Measurements from ENCODE around the gene HES3. TPM values are rescaled to one million over a fixed set of nuclear protein-coding genes. Genes with fewer than 3 reads are reported as not detected.
A peak's percentile ranks its signal among the peaks of the same experiment; 100 is the strongest.

Gene HES3
- total RNA-seq, 2 experiments from 2014 or later, result not detected

DNA sequence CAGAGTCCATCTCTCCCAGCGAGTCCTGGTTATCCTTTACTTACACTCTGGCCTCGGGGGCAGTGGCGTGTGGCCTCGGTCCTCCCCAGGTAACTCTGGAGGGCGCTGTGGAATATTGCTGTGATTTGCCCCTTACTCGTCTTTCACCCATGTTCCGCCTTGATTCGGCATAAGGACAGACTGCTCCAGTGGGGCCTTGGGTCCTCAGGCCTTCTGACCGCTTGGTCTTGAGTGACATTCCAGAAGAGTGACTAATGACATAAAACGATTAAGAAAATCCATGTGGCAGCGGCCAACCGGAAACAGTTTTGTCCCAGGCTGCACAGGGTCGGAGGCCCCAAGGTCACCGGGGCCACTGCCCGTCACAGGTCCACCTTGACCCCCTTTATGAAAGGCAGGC lies 19.3 kb upstream of the HES3 start:
- H3K27me3 Mint-ChIP-seq, result no peaks in the 10 kb centered on the region
- no peak overlapping the region for H3K4me3 Mint-ChIP-seq
- peaks cover 1% of the 10 kb centered on the region for H3K4me1 Mint-ChIP-seq
- ChIA-PET CTCF (interaction anchor here (0.6 to 1.6 kb wide), 3 partner anchors 14 to 120 kb away, joined by 3 read pairs; no protein-coding TSS in a partner anchor), POLR2A (no interaction called here)
- no peaks in the 10 kb centered on the region for H3K9me3 Mint-ChIP-seq
- no peak for DNase-seq
- peaks cover 34% of the 10 kb centered on the region for H3K36me3 Mint-ChIP-seq (ENCODE audit: low read depth)
- no peak overlapping the region for H3K27ac Mint-ChIP-seq

DNA sequence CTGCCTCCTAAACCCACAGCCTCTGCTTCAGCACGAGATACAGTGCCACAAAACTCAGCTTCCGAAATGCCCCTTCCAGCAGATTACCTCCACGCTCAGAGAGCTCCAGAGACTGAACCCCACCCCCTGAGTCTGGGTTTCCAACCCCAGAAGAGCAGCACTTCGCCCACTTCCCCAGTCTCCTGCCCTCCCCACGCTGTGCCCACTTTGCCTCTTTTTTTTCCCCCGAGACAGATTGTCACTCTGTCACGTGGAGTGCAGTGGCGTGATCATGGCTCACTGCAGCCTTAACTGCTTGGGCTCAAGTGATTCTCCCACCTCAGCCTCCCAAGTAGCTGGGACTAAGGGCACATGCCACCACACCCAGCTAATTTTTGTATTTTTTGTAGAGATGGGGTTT lies 18.3 kb upstream of the HES3 start:
- POLR2A ChIA-PET, result no interaction called here
- Mint-ChIP-seq H3K9me3 (no peaks in the 10 kb centered on the region), H3K27me3 (no peaks in the 10 kb centered on the region), H3K27ac (peak overlapping the region; percentile 28), H3K4me3 (no peak overlapping the region), H3K36me3 (ENCODE audit: low read depth) (peaks cover 36% of the 10 kb centered on the region), H3K4me1 (peaks cover 1% of the 10 kb centered on the region)
- CTCF ChIA-PET, result interaction anchor here (0.7 to 1.3 kb wide), 2 partner anchors 10 to 21 kb away, joined by 3 to 6 read pairs; partner anchors contain the start of gene ICMT
- DNase-seq, result no peak

DNA sequence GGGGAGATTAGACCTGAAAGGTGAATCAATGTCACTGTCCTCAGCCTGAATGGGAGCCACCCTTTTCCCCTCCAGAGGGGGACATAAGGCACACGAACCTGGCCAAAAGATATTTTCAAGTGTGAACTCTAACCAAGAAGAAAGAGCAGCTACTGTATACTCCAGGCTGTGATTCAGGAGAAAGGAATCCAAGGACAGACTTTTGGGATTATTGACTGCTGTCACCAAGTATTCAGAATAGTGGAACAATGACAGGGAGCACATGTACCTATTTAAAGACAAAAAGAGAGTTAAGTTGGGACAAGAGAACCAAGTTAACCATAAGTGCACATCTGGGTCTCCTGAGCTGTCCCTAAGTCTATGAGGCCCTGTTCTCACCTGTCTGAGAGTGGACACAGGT lies 10.6 kb upstream of the HES3 start:
- Mint-ChIP-seq H3K4me3 (no peak overlapping the region), H3K27me3 (no peaks in the 10 kb centered on the region), H3K36me3 (ENCODE audit: low read depth) (peaks cover 19% of the 10 kb centered on the region), H3K9me3 (no peaks in the 10 kb centered on the region), H3K27ac (no peak overlapping the region), H3K4me1 (peaks cover 26% of the 10 kb centered on the region)
- ChIA-PET POLR2A (no interaction called here), CTCF (interaction anchor here (0.6 to 2.2 kb wide), 2 partner anchors 13 to 17 kb away, joined by 3 to 15 read pairs; no protein-coding TSS in a partner anchor)
- DNase-seq, result no peak

DNA sequence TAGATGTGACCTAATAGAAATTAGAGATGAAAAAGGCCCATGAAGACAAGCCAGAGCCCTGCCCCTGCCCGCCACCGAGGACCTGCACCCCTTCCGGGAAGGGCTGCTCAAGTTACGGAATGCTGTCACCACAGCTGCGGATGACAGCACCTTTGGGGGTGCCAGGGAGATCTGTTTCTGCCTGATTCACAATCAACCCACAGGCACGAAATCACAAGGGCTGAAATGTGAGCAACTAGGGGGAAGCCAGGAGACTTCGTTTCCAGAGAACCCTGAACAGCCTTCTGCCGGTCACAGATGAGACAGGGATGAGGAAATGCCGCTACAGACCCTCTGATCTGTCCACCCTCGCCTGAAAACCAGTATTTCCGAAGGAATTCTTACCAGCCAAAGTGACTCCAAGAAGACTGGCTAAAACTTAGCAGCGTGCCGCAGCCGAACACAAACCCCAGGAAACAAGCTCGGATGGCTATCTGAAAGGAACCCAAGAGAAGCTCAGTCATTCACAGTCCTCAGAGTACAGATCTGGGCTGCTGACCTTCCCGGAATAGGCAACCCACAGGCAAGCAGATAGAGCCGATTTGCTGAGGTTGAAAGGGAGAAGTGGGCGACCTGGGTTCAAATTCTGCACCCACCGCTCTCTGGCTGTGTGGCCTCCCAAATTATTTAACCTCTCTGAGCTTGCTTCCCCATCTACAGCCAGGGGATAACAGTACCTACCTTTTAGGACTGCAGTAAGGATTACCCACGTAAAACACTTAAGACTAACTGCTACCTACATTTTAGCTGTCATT lies 9.3 kb upstream of the HES3 start:
- POLR2A ChIA-PET, result interaction anchor here (0.7 kb wide), 1 partner anchor 114 kb away, joined by 3 read pairs; no protein-coding TSS in a partner anchor
- Mint-ChIP-seq H3K27ac (peak overlapping the region; percentile 83), H3K27me3 (peaks cover 10% of the 10 kb centered on the region), H3K4me3 (peak overlapping the region; percentile 91), H3K9me3 (no peaks in the 10 kb centered on the region), H3K36me3 (ENCODE audit: low read depth) (peaks cover 18% of the 10 kb centered on the region), H3K4me1 (peaks cover 30% of the 10 kb centered on the region)
- CTCF ChIA-PET, result interaction anchor here (5.4 kb wide), 1 partner anchor 12 kb away, joined by 43 read pairs; no protein-coding TSS in a partner anchor
- no peak for DNase-seq

DNA sequence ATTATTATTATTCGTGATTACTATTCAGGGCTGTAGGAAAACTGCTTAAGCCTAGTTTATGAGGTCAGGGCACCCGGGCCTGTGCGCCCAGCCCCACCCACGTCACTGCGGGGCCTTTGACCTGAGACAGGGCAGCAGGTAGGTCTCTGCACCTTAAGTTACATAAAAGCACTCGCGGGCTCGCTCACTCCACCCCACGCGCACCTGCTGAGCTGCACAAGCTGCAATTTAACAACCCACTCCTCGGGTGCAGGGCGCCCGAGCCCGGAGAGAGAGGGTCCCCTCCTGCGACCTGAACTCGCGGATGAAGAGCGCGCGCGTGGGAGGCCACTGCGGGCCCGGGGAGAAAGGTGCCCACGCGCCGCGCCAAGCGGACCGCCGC lies 8.7 kb upstream of the HES3 start:
- ChIA-PET POLR2A (interaction anchor here (0.7 to 1.0 kb wide), 2 partner anchors 114 to 367 kb away, joined by 3 read pairs; no protein-coding TSS in a partner anchor), CTCF (interaction anchor here (1.1 to 5.4 kb wide), 2 partner anchors 11 to 147 kb away, joined by 5 to 43 read pairs; no protein-coding TSS in a partner anchor)
- DNase-seq, result peak; percentile 23

DNA sequence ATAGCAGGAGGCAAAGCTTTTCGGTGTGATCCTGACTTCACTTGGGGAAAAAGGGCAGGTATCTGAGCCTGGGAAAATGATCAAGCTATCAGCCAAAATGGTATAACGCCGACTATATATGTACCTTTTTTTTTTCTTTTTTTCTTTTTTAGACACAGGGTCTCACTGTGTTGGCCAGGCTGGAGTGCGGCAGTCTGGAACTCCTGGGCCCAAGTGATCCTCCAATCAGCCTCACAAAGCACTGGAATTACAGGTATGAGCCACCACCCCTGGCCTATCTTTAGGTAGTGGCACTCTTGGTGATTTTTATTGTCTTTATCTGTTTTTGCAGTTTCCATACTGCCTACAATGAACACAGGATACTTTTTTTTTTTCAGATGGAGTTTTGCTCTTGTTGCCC lies 6.9 kb upstream of the HES3 start:
- Mint-ChIP-seq H3K27me3 (peaks cover 29% of the 10 kb centered on the region), H3K4me3 (peak overlapping the region; percentile 40), H3K27ac (peak overlapping the region; percentile 64), H3K9me3 (no peaks in the 10 kb centered on the region), H3K36me3 (ENCODE audit: low read depth) (peaks cover 9% of the 10 kb centered on the region), H3K4me1 (peaks cover 37% of the 10 kb centered on the region)
- no peak for DNase-seq
- ChIA-PET CTCF (interaction anchor here (0.6 to 5.4 kb wide), 4 partner anchors 10 to 546 kb away, joined by 3 to 43 read pairs (median 4); no protein-coding TSS in a partner anchor), POLR2A (no interaction called here)

More for the DNA sequence above, 8.7 kb upstream of the HES3 start:
- Mint-ChIP-seq H3K27me3 (peaks cover 16% of the 10 kb centered on the region), H3K4me3 (peak overlapping the region; percentile 91), H3K4me1 (peaks cover 30% of the 10 kb centered on the region), H3K27ac (peak overlapping the region; percentile 83), H3K36me3 (ENCODE audit: low read depth) (peaks cover 16% of the 10 kb centered on the region), H3K9me3 (no peaks in the 10 kb centered on the region)

DNA sequence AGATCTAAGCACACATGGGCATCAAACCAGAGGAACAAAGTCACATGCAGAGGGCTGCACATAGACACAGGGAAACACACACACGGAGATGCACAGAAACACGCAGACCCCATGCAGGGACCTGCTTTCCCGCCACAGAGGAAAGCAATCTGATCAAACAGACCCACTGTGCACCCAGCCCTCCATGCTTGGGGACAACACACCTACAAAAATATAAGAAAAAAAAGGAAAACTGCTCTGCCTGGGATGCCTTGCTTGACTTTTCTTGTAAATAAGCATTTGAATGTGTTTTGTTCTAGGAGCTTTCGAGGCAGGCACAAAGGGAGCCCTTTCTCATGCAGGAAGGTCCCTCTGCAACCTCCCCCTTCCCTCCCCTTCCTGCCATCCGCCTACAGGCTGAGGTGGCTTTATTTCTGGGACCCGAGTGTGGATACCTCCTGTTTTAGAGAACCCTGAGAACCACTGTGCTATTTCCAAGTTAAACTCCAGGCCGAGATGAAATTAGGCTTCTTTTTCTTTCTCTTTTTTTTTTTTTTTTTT lies 4.7 kb upstream of the HES3 start:
- Mint-ChIP-seq H3K27ac (no peak overlapping the region), H3K36me3 (ENCODE audit: low read depth) (no peaks in the 10 kb centered on the region), H3K9me3 (no peaks in the 10 kb centered on the region), H3K27me3 (peaks cover 42% of the 10 kb centered on the region), H3K4me1 (peaks cover 23% of the 10 kb centered on the region), H3K4me3 (no peak overlapping the region)
- ChIA-PET POLR2A (no interaction called here), CTCF (interaction anchor here (0.7 to 5.4 kb wide), 4 partner anchors 7 to 237 kb away, joined by 3 to 43 read pairs (median 4); no protein-coding TSS in a partner anchor)
- no peak for DNase-seq

DNA sequence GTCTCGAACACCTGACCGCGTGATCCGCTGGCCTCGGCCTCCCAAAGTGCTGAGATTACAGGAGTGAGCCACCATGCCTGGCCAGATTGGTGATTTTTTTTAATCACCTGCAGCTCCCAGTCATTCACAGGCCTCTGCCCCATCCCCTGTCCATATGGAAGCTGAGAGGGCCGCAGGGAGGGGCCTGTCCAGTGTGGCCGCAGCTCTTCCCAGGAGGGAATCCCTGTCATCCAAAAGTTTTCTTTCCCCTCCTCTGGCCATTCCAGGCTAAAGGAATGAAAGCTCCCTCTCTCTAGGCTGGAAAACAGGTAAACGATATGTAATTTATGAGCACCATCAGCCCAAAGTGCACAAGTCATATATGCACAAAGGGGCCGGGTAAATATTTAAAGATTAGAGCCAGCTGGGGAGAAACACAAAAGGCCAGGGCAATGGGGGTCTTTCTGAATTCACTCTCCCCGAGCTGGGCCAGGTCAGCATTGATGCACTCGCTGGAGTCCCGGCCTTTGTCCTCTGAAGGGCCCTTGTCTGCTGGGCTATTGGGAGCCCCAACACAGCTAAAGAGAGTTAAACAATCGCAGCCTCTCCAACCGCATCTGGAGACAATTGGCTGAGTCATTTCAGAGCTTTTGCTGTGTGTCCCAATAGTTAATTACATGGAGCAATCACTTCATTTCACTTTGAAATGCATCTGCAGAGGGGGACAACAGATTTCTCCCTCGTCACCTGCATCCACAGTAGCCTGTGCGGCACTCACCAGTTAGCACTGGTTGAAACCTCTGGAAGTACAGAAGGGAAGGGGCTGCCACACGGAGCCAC lies 3.8 kb upstream of the HES3 start:
- Mint-ChIP-seq H3K9me3 (no peaks in the 10 kb centered on the region), H3K27ac (no peak overlapping the region), H3K4me3 (no peak overlapping the region), H3K27me3 (peaks cover 46% of the 10 kb centered on the region), H3K4me1 (peaks cover 15% of the 10 kb centered on the region), H3K36me3 (ENCODE audit: low read depth) (no peaks in the 10 kb centered on the region)
- no peak for DNase-seq
- ChIA-PET CTCF (interaction anchor here (0.7 to 1.4 kb wide), 2 partner anchors 36 to 236 kb away, joined by 4 to 5 read pairs; no protein-coding TSS in a partner anchor), POLR2A (interaction anchor here (0.6 to 0.7 kb wide), 2 partner anchors 206 to 233 kb away, joined by 3 to 4 read pairs; no protein-coding TSS in a partner anchor)

DNA sequence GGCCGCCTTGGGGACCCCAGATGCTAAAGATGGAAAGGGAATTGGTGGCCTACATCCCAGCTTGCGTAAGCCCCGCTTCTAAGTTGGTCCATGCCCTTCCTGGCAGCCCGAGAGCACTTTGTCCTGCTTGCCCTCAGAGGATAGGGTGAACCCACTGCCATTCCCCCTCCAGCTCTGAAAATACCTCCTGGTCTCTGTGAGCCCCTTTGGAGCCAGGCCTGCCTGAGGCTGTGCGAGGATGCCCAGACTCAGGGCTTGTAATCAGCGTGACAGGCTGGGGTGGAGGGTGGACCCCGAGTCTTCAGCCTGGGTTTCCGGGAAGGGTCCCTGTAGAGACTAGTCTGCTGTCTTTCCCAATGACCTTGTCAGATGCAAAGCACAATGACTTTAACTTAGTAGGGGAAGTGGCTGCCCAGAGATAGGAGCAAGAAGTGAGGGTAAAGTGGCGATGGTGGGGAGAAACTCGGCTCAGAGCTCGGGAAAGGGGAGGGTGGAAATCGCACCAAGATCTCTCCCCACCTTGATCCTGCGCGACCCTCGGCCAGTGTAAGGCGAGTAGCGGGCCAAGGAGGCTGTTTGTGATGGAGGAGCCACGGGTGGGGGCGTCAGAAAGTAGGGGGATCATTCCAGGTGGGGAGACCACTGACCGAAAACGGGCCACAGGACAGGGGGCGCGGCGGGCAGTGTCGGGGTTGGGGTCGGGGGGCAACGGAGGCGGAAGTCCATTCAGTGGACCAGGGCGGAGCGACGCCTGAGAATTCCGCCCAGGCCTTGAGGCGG lies 2.7 kb upstream of the HES3 start:
- no peaks in the 10 kb centered on the region for H3K36me3 Mint-ChIP-seq (ENCODE audit: low read depth)
- no peaks in the 10 kb centered on the region for H3K9me3 Mint-ChIP-seq
- peaks cover 16% of the 10 kb centered on the region for H3K4me1 Mint-ChIP-seq
- no peak overlapping the region for H3K4me3 Mint-ChIP-seq
- H3K27me3 Mint-ChIP-seq, result peaks cover 47% of the 10 kb centered on the region
- POLR2A ChIA-PET, result no interaction called here
- H3K27ac Mint-ChIP-seq, result no peak overlapping the region
- DNase-seq, result no peak
- CTCF ChIA-PET, result interaction anchor here (1.4 to 1.7 kb wide), 2 partner anchors 33 to 164 kb away, joined by 3 read pairs; no protein-coding TSS in a partner anchor

DNA sequence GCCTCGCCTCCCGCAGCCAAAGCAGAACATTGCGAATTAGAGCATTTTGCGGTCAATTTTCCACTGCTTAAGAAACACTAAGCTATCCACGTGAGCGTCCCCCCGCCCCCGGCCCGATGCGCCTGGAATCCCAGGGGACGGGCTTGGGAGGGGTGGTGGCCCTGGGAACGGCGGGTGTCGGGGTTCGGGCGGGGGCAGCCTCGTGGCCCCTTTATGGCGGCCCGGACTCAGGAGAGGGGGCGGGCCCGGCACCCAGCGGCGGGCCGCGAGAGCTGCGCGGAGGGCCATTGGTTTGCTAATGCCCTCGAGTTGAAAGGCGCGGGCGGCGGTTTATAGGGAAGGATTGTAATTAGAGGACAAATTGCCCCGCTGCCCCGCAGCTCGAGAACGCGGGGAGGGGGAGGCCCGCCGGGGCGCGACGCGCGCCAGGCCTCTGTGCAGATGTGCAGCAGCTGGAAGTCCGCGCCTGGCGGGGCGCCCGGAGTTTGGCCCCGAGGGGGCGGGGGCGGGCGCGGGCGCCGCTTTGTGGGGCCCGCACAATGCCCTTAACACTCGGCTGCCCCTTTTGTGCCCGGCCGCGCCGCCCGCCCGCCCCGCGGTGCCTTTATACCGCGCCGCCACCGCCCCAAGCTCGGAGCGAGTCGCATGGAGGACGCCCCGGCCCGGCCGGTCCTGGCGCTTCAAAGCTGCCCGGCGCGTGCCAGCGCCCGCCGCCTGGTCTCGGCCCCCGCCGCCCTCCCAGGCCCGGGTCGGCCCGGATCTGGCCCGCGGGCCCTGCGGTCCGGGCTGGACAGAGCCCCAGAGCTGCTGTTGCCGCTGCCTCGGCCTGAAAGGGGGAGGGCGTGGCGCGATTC lies 1.9 kb upstream of the HES3 start:
- Mint-ChIP-seq H3K27ac (no peak overlapping the region), H3K4me3 (no peak overlapping the region), H3K4me1 (peaks cover 24% of the 10 kb centered on the region), H3K36me3 (ENCODE audit: low read depth) (no peaks in the 10 kb centered on the region), H3K27me3 (peaks cover 55% of the 10 kb centered on the region), H3K9me3 (no peaks in the 10 kb centered on the region)
- POLR2A ChIA-PET, result interaction anchor here (0.5 kb wide), 1 partner anchor 58 kb away, joined by 3 read pairs; no protein-coding TSS in a partner anchor
- CTCF ChIA-PET, result interaction anchor here (1.4 to 1.7 kb wide), 2 partner anchors 34 to 163 kb away, joined by 3 read pairs; no protein-coding TSS in a partner anchor
- no peak for DNase-seq
